Prostate gland (tissue), 2 donors: ENCODE results near the gene INO80E. TPM values are rescaled to one million over a fixed set of nuclear protein-coding genes. Genes with fewer than 3 reads are reported as not detected.
A peak's percentile ranks its signal among the peaks of the same experiment; 100 is the strongest.

Experiments
- DNase-seq: peaks from one replicate; pipeline ENCODE4 v3.0.0-alpha.2; 2019; ENCODE audit warnings: low spot score
- H3K27ac ChIP-seq, 2 donors: fragments of 200-600 bp; sonication (generic); 2 replicates each; pipeline ENCODE4 v1.5.1; 2017 to 2019
- H3K27me3 ChIP-seq: fragments of 200-600 bp; sonication (generic); replicated peaks from 2 replicates; pipeline ENCODE4 v1.5.1; 2019; ENCODE audit not compliant: insufficient read depth
- H3K36me3 ChIP-seq, 2 donors: fragments of 200-600 bp; sonication (generic); 1 replicate in 1 of 2; 2 replicates in 1 of 2; pipeline versions ENCODE4 v1.5.1 to v1.8.1; 2017 to 2019
- H3K4me1 ChIP-seq: fragments of 200-600 bp; sonication (generic); replicated peaks from 2 replicates; pipeline ENCODE4 v1.5.1; 2019
- H3K4me3 ChIP-seq, 2 donors: fragments of 200-600 bp; sonication (generic); 2 replicates each; pipeline ENCODE4 v1.5.1; 2017 to 2019
- H3K9me3 ChIP-seq: fragments of 200-600 bp; sonication (generic); 2 replicates; pipeline ENCODE4 v1.5.1; 2017
- CTCF ChIP-seq, 4 experiments: fragments of 200-600 bp in 2 of 4; fragments of 450-650 bp in 2 of 4; sonication (generic) in 2 of 4; IDR thresholded peaks; 1 replicate in 3 of 4; 2 replicates in 1 of 4; pipeline ENCODE4 v1.5.1; 2016 to 2019; ENCODE audit warnings: antibody characterized with exemption in 4 of 4, mild to moderate bottlenecking in 2 of 4, moderate library complexity in 2 of 4
- POLR2A ChIP-seq: fragments of 450-650 bp; IDR thresholded peaks from one replicate; pipeline ENCODE4 v1.6.1; 2016; ENCODE audit warnings: antibody characterized with exemption, mild to moderate bottlenecking
- POLR2AphosphoS5 ChIP-seq: sonication (generic); formaldehyde crosslinking; IDR thresholded peaks from one replicate; pipeline ENCODE4 v1.6.1; 2017; ENCODE audit warnings: antibody characterized with exemption
- WGBS: methylation state at CpG from one replicate; pipeline ENCODE4 v1.1.5; 2018; 5-methylcytosine and 5-hydroxymethylcytosine counted together
- intact Hi-C: fragments of 100-400 bp; cut with DNase I; formaldehyde crosslinking; loops from one replicate; pipeline ENCODE4 v1.14.2; 2022
- total RNA-seq, 2 donors: library from RNA; depleted of rRNA; stranded (reverse); fragments of >200 nt; gene quantifications; one replicate each; pipeline ENCODE4 v1.1.0, GENCODE V29; 2016

Gene INO80E
- total RNA-seq, 2 donors from 2014 or later, result 51.8 to 113 TPM

- DNase-seq, result no peak
- Histone ChIP-seq H3K27ac (no peak overlapping the region), H3K27me3 (peaks cover 8% of the 10 kb centered on the region), H3K4me1 (no peaks in the 10 kb centered on the region), H3K9me3 (no peaks in the 10 kb centered on the region), H3K36me3 (no peaks in the 10 kb centered on the region), H3K4me3 (no peak overlapping the region)
- WGBS, result 66% methylated on average over 35 of the region's 35 CpGs
- intact Hi-C loops, result no loop called here
- TF ChIP-seq CTCF (IDR thresholded peaks at IDR 0.05) (peak; percentile 49 to 80 (median 75)), POLR2A (no peak)
These were observed 9.5 kb downstream of the INO80E start for GRCh38 chr16:30005341-30006094.

GRCh38 chr16:30006095-30006473 lies 10.0 kb downstream of the INO80E start:
- WGBS, result 88% methylated on average over 18 of the region's 18 CpGs
- Histone ChIP-seq H3K9me3 (no peaks in the 10 kb centered on the region), H3K36me3 (no peaks in the 10 kb centered on the region), H3K4me1 (no peaks in the 10 kb centered on the region), H3K27ac (no peak overlapping the region), H3K27me3 (peaks cover 12% of the 10 kb centered on the region), H3K4me3 (no peak overlapping the region)
- TF ChIP-seq CTCF (IDR thresholded peaks at IDR 0.05) (no peak), POLR2A (no peak), POLR2AphosphoS5 (no peak)
- intact Hi-C loops, result no loop called here
- DNase-seq, result no peak

DNA sequence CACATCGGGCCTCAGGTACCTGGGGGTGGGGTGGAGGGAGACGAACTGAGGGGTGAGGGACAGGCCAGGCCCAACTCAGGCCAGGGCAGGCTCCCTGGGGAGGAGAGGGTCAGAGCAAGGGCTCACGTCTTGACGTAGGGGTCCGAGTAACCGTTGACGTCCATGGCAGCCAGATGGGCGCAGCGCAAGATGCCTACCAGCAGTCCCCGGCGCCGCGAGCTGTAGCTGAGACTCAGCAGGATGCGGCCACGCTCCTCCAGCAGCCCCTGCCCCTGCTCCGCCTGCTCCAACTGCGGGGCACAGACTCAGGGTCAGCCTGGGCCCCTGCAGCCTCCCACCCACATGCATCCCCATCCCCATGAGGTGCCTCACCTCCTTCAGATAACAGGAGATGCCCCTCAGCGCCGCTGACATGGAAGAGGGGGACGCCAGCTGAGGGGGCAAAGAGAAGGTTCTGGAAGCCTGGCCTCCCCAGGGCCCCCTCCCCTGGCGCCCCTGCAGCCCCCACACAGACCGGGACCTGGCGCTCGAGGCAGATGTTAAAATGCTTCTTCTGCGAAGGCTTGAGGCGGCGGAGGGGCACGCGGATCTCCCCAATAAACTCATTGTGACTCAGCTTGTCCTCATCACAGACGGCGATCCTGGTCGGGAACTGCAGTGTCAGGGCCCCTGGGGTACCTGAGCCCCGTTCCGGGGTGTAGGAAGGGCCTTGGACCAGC lies 10.8 kb downstream of the INO80E start:
- H3K27me3 ChIP-seq, result peaks cover 13% of the 10 kb centered on the region
- no peaks in the 10 kb centered on the region for H3K36me3 ChIP-seq
- TF ChIP-seq POLR2A (no peak), POLR2AphosphoS5 (no peak), CTCF (IDR thresholded peaks at IDR 0.05) (no peak)
- DNase-seq, result no peak
- intact Hi-C loops, result no loop called here
- no peak overlapping the region for H3K27ac ChIP-seq
- H3K4me1 ChIP-seq, result no peaks in the 10 kb centered on the region
- 80% methylated on average over 34 of the region's 34 CpGs for WGBS
- no peaks in the 10 kb centered on the region for H3K9me3 ChIP-seq
- H3K4me3 ChIP-seq, result no peak overlapping the region

GRCh38 chr16:30007378-30007895 lies 11.4 kb downstream of the INO80E start:
- intact Hi-C loops, result no loop called here
- H3K27me3 ChIP-seq, result peaks cover 13% of the 10 kb centered on the region
- WGBS, result 72% methylated on average over 11 of the region's 11 CpGs

More at GRCh38 chr16:30007378-30007895, 11.4 kb downstream of the INO80E start:
- Histone ChIP-seq H3K27ac (no peak overlapping the region), H3K4me1 (no peaks in the 10 kb centered on the region), H3K9me3 (no peaks in the 10 kb centered on the region), H3K4me3 (no peak overlapping the region), H3K36me3 (no peaks in the 10 kb centered on the region)
- DNase-seq, result no peak
- TF ChIP-seq POLR2A, result no peak
- TF ChIP-seq POLR2AphosphoS5, result no peak
- no peak for TF ChIP-seq CTCF (IDR thresholded peaks at IDR 0.05)
